Endothelial cell of umbilical vein (primary cell): ENCODE measurements around the gene KRT74. TPM values are rescaled to one million over a fixed set of nuclear protein-coding genes. Genes with fewer than 3 reads are reported as not detected.

Source experiments
- BruUV-seq: library from RNA; stranded (reverse); fragments of 400-500 nt; replicated peaks from 2 replicates; lab custom pipeline; 2021; lab: Mats Ljungman, UMichigan
- CTCF ChIA-PET: fragments of 300-600, 350-600 bp; sonication (Branson Sonifier 250); formaldehyde crosslinking; loops from one replicate; lab custom pipeline; 2021; ENCODE audit warnings: antibody characterized with exemption, inconsistent platforms; lab: Charles Lee
- POLR2A ChIA-PET: fragments of 300-600, 350-600 bp; sonication (Branson Sonifier 250); formaldehyde crosslinking; loops from one replicate; lab custom pipeline; 2021; ENCODE audit warnings: antibody characterized with exemption, inconsistent platforms; lab: Charles Lee
- DNase-seq: peaks from one replicate; pipeline ENCODE4 v3.0.0-alpha.2; 2011; ENCODE audit warnings: low read depth, low spot score
- FAIRE-seq: peaks from 2 replicates; lab custom pipeline; 2011; peaks lifted over from hg19 to GRCh38; lab: Jason Lieb, UNC
- H2AFZ ChIP-seq: 2 replicates; pipeline ENCODE4 v1.6.0; 2012; ENCODE audit warnings: low read depth, low read length, control low read depth, inconsistent platforms
- H3K27ac ChIP-seq: 2 replicates; pipeline ENCODE4 v1.5.1; 2011; ENCODE audit warnings: low read depth, mild to moderate bottlenecking, control low read depth, low read length, moderate library complexity; ENCODE audit not compliant: insufficient read depth
- H3K27me3 ChIP-seq, 2 experiments: 2 replicates each; pipeline versions ENCODE4 v1.6.0 to v1.6.1; 2011; ENCODE audit warnings: low read length in 2 of 2, mixed read lengths in 1 of 2; ENCODE audit not compliant: control insufficient read depth in 2 of 2, insufficient read depth in 2 of 2
- H3K36me3 ChIP-seq, 2 experiments: 2 replicates in 1 of 2; 3 replicates in 1 of 2; pipeline ENCODE4 v1.5.1; 2011; ENCODE audit warnings: low read length in 2 of 2, mild to moderate bottlenecking in 1 of 2, moderate library complexity in 1 of 2; ENCODE audit not compliant: control insufficient read depth in 2 of 2, insufficient read depth in 2 of 2; ENCODE audit errors: extremely low read depth in 1 of 2
- H3K4me1 ChIP-seq: 3 replicates; pipeline ENCODE4 v1.5.1; 2011; ENCODE audit warnings: mild to moderate bottlenecking, low read length; ENCODE audit not compliant: control insufficient read depth, insufficient read depth; ENCODE audit errors: extremely low read depth
- H3K4me2 ChIP-seq: 2 replicates; pipeline ENCODE4 v1.6.1; 2011; ENCODE audit warnings: low read length, control low read depth, mixed read lengths; ENCODE audit not compliant: insufficient read depth
- H3K4me3 ChIP-seq, 3 experiments: fragments of 200-600 bp in 1 of 3; sonication (generic), shearing (Covaris generic) in 1 of 3; replicated peaks in 1 of 3; 2 replicates each; pipeline ENCODE4 v1.5.1; 2011 to 2016; ENCODE audit warnings: control low read depth in 3 of 3, low read length in 3 of 3, mild to moderate bottlenecking in 2 of 3, inconsistent platforms in 1 of 3, low read depth in 1 of 3, moderate library complexity in 1 of 3; ENCODE audit not compliant: insufficient read depth in 1 of 3
- H3K79me2 ChIP-seq: 2 replicates; pipeline ENCODE4 v1.6.0; 2012; ENCODE audit warnings: low read length, inconsistent platforms; ENCODE audit not compliant: control insufficient read depth, insufficient read depth
- H3K9ac ChIP-seq: replicated peaks from 2 replicates; pipeline ENCODE3; 2011; ENCODE audit warnings: low read length, control low read depth; ENCODE audit not compliant: insufficient read depth; ENCODE audit errors: extremely low read depth
- H3K9me1 ChIP-seq: replicated peaks from 3 replicates; pipeline ENCODE4 v1.6.0; 2011; ENCODE audit warnings: mild to moderate bottlenecking, low read length; ENCODE audit not compliant: control insufficient read depth, insufficient read depth; ENCODE audit errors: extremely low read depth
- H3K9me3 ChIP-seq: replicated peaks from 2 replicates; pipeline ENCODE4 v1.5.1; 2012; ENCODE audit warnings: low read length, inconsistent platforms; ENCODE audit not compliant: control insufficient read depth, insufficient read depth
- H4K20me1 ChIP-seq: replicated peaks from 2 replicates; pipeline ENCODE3; 2011; ENCODE audit warnings: mild to moderate bottlenecking, low read length; ENCODE audit not compliant: control insufficient read depth, insufficient read depth; ENCODE audit errors: extremely low read depth
- EZH2 ChIP-seq: IDR thresholded peaks from 2 replicates; pipeline ENCODE4 v1.6.1; 2012; ENCODE audit warnings: borderline replicate concordance, low read depth, mild to moderate bottlenecking, moderate library complexity, low read length, inconsistent platforms; ENCODE audit not compliant: severe bottlenecking
- FOS ChIP-seq: IDR thresholded peaks from 2 replicates; pipeline ENCODE4 v1.6.1; 2011; ENCODE audit warnings: mild to moderate bottlenecking, low read length, moderate library complexity, borderline replicate concordance; ENCODE audit not compliant: insufficient read depth
- GATA2 ChIP-seq: IDR thresholded peaks from 2 replicates; pipeline ENCODE4 v1.7.0; 2011; ENCODE audit warnings: low read depth, mild to moderate bottlenecking, moderate library complexity, mixed read lengths, low read length; ENCODE audit not compliant: insufficient read length, insufficient read depth
- JUN ChIP-seq: IDR thresholded peaks from 2 replicates; pipeline ENCODE4 v1.6.1; 2011; ENCODE audit warnings: borderline replicate concordance, low read depth; ENCODE audit not compliant: insufficient read length, insufficient read depth
- MAX ChIP-seq: IDR thresholded peaks from 2 replicates; pipeline ENCODE4 v1.6.1; 2011; ENCODE audit not compliant: insufficient read depth, insufficient read length
- MYC ChIP-seq: IDR thresholded peaks from one replicate; pipeline ENCODE4 v1.6.1; 2011; ENCODE audit warnings: mild to moderate bottlenecking, low read depth, low read length
- POLR2A ChIP-seq: IDR thresholded peaks from 2 replicates; pipeline ENCODE4 v1.6.1; 2012; ENCODE audit warnings: low read depth, mild to moderate bottlenecking, control low read depth, low read length
- POLR2AphosphoS5 ChIP-seq: IDR thresholded peaks from 2 replicates; pipeline ENCODE4 v1.6.1; 2012; ENCODE audit warnings: low read depth, mild to moderate bottlenecking, control low read depth, low read length, moderate library complexity; ENCODE audit not compliant: insufficient read depth
- dilution Hi-C: fragments of 300-500 bp; cut with MboI; formaldehyde crosslinking; loops from one replicate; pipeline ENCODE4 v1.15.0; 2019; ENCODE audit warnings: low sequenced_read_pairs; ENCODE audit not compliant: extremely low pct_ligation_motif_present
- intact Hi-C: fragments of 100-400 bp; cut with micrococcal nuclease; formaldehyde crosslinking; loops from one replicate; pipeline ENCODE4 v1.10.0; 2022
- polyA plus RNA-seq, 4 experiments: library from polyadenylated mRNA; depleted of rRNA in 3 of 4; stranded (reverse) in 3 of 4; unstranded in 1 of 4; fragments of >200 nt; gene quantifications; 2 replicates each; pipeline versions ENCODE4 v1.2.1 to v1.2.3, GENCODE V29; 2011 to 2012; ENCODE audit warnings: missing spikeins in 1 of 4
- total RNA-seq: library from RNA; stranded (reverse); gene quantifications from 2 replicates; pipeline ENCODE4 v1.2.3, GENCODE V29; 2021
- TF ChIP-seq, protein P1 (sequence below), 2 donors: IDR thresholded peaks; 1 replicate in 1 of 2; 2 replicates in 1 of 2; pipeline ENCODE4 v1.5.1; 2011; ENCODE audit warnings: low read length in 2 of 2, mild to moderate bottlenecking in 2 of 2, moderate library complexity in 2 of 2, control low read depth in 1 of 2, inconsistent platforms in 1 of 2, low read depth in 1 of 2; ENCODE audit not compliant: insufficient read depth in 1 of 2; ENCODE audit errors: extremely low read depth in 1 of 2

KRT74 gene
- total and polyA plus RNA-seq, 2 donors (not counting 3 experiments of a cell fraction or from before 2014, with no cell fraction given) = not detected

DNA sequence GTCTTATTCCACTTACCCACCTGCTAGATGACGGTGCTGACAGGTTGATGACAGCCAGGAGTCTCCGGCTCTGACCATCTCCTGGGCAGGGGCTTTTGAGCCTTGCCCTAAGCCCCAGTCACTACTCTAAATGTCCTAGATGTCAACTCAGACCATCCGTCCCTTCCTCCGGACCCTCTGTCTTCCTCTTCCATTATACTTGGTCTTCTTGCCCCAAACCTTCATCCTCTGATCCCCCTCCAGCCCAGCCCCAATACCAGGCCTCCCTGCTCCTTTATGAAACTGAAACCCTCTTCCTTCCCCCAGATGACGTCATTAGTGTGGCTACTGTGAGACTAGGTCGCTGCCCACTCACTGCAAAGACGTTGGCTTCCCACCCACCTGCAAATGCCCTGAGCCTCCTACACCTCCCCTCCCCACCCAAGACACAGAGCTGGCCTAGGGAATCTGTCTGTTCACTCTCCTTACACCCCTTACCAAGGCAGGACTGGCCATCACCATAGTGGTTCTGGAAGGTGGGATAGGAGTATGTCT is 30.8 kb downstream of the KRT74 start:
- Histone ChIP-seq H3K9me1 (no peaks in the 10 kb centered on the region), H3K4me2 (no peak overlapping the region), H3K4me1 (no peaks in the 10 kb centered on the region), H3K9me3 (no peaks in the 10 kb centered on the region), H3K27me3 (no peaks in the 10 kb centered on the region), H2AFZ (no peak overlapping the region), H3K79me2 (no peaks in the 10 kb centered on the region), H3K4me3 (no peak overlapping the region), H3K9ac (no peak overlapping the region), H3K36me3 (no peaks in the 10 kb centered on the region), H4K20me1 (no peaks in the 10 kb centered on the region), H3K27ac (no peak overlapping the region)
- no peak for TF ChIP-seq EZH2
- FAIRE-seq (no peak), DNase-seq (no peak)
- no TSS peak for BruUV-seq
- intact Hi-C loops (no loop called here), dilution Hi-C loops (no loop called here)
- CTCF ChIA-PET = no interaction called here
- POLR2A ChIA-PET = no interaction called here

DNA sequence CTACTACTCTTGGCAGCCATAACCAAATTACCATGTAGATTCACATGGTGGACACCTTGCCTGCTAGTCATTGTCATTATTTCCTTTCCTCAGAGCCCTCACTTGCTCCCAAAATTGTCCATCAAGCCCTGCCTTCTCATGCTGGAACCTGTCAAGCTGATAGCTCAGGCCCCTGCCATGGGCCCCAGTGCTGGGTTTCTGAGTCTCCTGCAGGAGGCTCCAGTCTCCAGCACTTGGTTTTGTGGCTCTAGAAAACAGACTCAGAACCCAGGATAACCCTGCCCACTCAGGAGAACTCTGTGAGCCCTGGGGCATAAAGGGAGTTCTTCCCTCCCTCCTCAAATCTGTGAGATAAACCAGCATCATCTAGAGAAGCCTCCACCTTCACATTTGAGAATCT is 31.5 kb downstream of the KRT74 start:
- dilution Hi-C loops (no loop called here), intact Hi-C loops (no loop called here)
- Histone ChIP-seq H3K27me3 (no peaks in the 10 kb centered on the region), H3K36me3 (no peaks in the 10 kb centered on the region), H3K4me1 (no peaks in the 10 kb centered on the region), H3K79me2 (no peaks in the 10 kb centered on the region), H3K9me1 (no peaks in the 10 kb centered on the region), H3K9ac (no peak overlapping the region), H3K27ac (no peak overlapping the region), H2AFZ (no peak overlapping the region), H4K20me1 (no peaks in the 10 kb centered on the region), H3K4me3 (no peak overlapping the region), H3K4me2 (no peak overlapping the region), H3K9me3 (no peaks in the 10 kb centered on the region)
- BruUV-seq = no TSS peak
- TF ChIP-seq, protein P1, sequence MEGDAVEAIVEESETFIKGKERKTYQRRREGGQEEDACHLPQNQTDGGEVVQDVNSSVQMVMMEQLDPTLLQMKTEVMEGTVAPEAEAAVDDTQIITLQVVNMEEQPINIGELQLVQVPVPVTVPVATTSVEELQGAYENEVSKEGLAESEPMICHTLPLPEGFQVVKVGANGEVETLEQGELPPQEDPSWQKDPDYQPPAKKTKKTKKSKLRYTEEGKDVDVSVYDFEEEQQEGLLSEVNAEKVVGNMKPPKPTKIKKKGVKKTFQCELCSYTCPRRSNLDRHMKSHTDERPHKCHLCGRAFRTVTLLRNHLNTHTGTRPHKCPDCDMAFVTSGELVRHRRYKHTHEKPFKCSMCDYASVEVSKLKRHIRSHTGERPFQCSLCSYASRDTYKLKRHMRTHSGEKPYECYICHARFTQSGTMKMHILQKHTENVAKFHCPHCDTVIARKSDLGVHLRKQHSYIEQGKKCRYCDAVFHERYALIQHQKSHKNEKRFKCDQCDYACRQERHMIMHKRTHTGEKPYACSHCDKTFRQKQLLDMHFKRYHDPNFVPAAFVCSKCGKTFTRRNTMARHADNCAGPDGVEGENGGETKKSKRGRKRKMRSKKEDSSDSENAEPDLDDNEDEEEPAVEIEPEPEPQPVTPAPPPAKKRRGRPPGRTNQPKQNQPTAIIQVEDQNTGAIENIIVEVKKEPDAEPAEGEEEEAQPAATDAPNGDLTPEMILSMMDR (IDR thresholded peaks at IDR 0.05; ENCODE audit: extremely low read depth in 1 of 2, insufficient read depth in 1 of 2, low read depth in 1 of 2, low read length in 2 of 2) = no peak
- TF ChIP-seq FOS (no peak), POLR2A (no peak), MYC (no peak), POLR2AphosphoS5 (no peak), EZH2 (no peak), JUN (no peak), GATA2 (no peak), MAX (no peak)
- ChIA-PET CTCF (no interaction called here), POLR2A (no interaction called here)
- FAIRE-seq = no peak
- no peak for DNase-seq
